Measurements from ENCODE around the gene SOCS7.

SOCS7 gene

GRCh38 chr17:38351412-38352222 is at the start of gene SOCS7:
Gene SOCS7 (plus strand): TSS chr17:38351844. CDS start chr17:38352053, 209 bp downstream.
- peak; percentile 93 for DNase-seq (ENCODE audit: low spot score)

- DNase-seq (ENCODE audit: low spot score): no peak
These were observed 36.1 kb upstream of the SOCS7 start for GRCh38 chr17:38315497-38315896.

DNA sequence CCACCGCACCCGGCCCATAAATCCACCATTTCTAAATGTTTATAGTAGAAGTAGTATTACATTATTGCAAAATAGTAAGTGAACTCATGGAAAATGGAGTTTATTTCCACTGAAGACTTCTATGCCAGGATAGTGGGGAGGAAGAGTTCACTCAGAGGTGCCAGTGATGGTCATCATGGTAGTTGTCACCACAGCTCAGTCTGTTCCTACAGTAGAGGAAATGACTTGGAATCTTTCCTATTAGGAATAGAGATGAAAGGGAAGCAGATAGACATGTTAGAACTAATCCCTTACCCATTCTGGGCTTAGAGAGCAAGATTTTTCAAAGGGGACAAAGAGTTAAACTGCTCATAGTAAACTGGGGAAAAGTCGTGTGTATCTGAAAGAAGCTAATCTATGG is 34.6 kb upstream of the SOCS7 start:
- no peak for DNase-seq (ENCODE audit: low spot score)

- no peak for DNase-seq (ENCODE audit: low spot score)
These were observed 31.2 kb upstream of the SOCS7 start for GRCh38 chr17:38320482-38320881.

DNA sequence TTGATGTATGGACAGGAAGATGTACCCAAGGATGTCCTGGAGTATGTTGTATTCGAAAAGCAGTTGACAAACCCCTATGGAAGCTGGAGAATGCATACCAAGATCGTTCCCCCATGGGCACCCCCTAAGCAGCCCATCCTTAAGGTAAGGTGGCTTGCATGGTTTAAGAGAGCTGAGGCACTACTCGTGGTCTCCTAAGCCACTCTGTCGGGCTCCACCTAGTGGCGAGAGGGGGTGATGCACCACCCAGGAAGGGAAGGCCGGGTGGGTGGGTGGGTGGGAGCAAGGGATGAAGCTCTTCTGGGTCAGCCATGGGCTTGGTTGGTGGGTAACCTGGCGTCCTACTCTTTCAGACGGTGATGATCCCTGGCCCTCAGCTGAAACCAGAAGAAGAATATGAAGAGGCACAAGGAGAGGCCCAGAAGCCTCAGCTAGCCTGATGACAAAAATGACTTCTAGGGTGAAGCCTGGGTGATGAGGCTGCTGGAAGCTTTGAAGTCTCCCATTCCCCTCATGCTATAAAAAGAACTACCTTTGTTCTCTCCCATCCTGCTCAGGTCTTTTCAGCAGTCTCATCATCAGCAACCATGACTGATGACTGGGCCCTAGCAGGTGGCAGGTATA is 29.4 kb upstream of the SOCS7 start:
- peak; percentile 39 for DNase-seq (ENCODE audit: low spot score)

- no peak for DNase-seq (ENCODE audit: low spot score)
These were observed 28.7 kb upstream of the SOCS7 start for GRCh38 chr17:38322897-38323296.

GRCh38 chr17:38324141-38324697 is 27.4 kb upstream of the SOCS7 start:
- DNase-seq (ENCODE audit: low spot score): no peak

- DNase-seq (ENCODE audit: low spot score): no peak
These were observed 26.9 kb upstream of the SOCS7 start for GRCh38 chr17:38324772-38325171.

DNA sequence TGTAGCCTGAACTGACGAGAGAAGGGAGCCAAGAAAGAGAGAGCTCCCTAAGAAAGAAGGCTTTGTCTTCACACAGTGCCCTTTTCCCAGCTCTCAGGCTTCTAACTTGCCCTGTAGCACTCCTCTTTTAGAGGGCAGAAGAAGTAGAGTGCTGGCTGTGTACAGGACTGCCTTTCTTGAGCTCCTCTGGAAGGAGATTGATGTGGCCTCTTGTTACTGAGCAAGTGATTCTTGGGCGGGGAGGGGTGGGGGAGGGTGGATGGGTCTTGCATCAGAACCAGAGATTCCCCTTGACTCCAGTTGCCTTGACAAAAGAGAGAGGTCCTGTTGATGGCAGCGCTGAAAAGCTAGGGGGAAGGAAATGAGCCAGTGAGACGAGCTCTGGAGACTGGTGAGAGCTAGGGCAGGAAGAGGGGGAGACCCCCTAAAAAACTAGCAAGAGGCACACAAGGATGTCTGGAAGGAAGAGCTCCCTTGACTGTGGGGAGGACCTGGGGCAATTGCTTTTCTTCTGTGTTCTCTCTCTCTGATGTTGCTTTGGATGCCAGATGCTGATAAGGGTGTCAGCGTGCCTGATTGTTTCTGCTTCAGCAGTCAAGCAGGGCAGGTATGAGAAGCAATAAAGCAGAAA is 26.3 kb upstream of the SOCS7 start:
- DNase-seq (ENCODE audit: low spot score): no peak

DNA sequence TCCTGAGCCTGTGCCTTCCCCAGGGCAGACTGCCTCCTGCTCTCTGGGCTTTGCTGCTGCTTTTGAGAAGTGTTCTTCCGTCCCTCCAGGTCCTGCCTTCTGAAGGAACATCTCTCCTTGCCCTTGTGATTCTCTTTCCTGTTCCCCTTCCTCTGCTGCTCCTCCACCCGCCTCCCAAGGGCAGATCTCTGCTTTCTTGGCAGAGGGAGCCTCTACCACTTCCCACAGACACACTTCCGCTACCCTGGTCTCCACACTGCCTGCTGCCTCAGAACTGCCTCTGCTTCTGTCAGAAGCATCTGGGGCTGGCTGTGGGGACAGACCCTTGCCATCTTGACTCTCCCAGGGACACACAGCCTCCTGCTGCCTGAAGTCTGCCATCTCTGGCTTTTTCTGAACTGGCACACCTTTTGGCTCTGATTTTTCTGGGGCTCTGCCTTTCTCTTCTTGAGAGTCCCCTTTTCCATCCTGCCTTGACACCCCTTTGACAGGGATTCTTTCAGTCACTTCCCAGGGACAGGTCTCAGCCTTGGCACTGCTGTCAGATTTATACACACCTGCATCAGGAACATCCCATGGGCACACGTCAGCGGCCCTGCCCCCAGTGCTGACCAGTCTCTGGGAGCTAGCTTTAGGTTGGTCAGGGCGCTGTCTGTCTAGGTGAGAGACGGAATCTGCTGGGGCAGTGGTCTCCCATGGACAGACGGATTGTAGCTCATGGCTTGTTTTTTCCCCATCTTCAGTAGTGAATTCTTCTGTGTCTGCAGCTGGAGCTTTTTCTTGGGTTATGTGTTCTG is 24.4 kb upstream of the SOCS7 start:
- no peak for DNase-seq (ENCODE audit: low spot score)

DNA sequence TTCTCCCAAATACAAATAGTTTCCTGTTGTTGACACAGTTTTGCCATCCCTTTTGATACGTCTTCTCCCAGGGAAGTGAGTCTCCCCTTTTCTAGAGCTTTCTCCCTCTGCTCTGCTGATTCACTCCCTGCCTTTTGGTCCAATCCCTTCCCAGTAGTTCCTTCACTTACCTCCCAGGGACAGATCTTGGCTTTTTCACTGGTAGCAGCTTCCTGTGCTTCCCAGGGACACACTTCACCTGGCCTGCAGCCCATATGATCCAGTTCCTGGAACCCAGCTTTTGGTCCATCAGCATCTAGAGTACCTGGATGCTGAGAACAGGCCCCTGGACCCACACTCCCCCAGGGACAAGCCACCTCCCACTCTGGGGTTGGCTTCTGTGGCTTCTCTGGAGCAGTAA is 23.7 kb upstream of the SOCS7 start:
- DNase-seq (ENCODE audit: low spot score): no peak

DNA sequence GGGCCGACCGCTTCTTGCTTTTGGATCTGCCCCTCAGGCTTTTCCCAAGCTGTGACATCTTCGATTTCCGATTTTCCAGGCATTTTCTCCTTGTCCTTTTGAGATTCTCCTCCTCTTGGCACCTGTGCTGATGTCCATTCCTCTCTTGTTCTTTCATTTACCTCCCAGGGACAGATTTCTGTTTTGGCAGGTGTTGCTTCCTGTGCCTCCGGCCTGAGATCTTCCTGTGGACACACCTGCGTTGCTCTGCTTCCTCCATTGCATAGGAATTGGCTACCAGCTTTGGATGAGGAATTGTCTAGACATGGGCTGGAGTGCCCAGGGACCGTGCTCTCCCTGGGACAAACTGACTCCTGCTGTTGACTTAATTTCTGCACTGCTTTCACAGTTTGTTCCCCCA is 23.0 kb upstream of the SOCS7 start:
- no peak for DNase-seq (ENCODE audit: low spot score)

GRCh38 chr17:38329284-38329683 is 22.4 kb upstream of the SOCS7 start:
- no peak for DNase-seq (ENCODE audit: low spot score)

- no peak for DNase-seq (ENCODE audit: low spot score)
These were observed 21.6 kb upstream of the SOCS7 start for GRCh38 chr17:38329808-38330730.

DNA sequence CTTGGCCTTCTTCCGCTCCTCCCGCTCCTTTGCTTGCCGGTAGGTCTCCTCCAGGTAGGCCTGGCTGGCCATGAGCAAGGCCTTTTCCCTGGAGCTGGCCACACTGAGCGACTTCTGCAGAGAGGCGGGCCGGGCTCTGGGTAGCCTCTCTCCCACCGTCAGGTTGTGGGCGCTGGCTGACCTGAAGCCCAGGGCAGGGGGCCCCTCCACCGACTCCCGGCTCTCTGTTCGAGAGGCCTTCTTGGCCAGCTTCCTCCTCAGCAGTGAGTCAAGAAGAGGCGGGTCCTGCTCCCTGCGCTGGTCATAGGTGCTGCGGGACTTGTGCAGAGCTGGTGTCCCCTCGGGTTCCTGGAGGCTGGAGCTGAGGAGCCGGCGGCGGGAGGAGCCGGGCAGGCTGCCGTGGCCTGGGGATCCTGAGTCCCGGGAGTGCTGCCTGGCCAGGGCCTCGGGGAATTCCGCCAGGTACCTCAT is 20.7 kb upstream of the SOCS7 start:
- no peak for DNase-seq (ENCODE audit: low spot score)

DNA sequence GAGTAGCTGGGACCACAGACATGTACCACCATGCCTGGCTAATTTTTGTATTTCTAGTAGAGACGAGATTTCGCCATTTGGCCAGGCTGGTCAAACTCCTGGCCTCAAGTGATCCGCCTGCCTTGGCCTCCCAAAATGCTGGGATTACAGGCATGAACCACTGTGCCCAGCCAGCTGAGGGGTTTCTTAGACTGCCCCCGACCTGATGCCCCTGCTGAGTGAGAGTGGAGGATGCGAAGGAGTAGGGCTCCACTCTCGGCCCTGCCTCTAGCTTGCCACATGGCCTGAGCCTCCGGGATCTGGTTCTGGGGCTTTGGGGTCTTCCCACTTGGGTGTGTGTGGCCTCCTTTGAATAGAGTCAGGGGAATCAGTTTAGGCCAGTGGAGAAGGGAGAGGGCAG is 18.9 kb upstream of the SOCS7 start:
- DNase-seq (ENCODE audit: low spot score): no peak

GRCh38 chr17:38333635-38334295 is 17.9 kb upstream of the SOCS7 start:
- no peak for DNase-seq (ENCODE audit: low spot score)

GRCh38 chr17:38334480-38335364 is 16.9 kb upstream of the SOCS7 start:
- DNase-seq (ENCODE audit: low spot score): no peak

DNA sequence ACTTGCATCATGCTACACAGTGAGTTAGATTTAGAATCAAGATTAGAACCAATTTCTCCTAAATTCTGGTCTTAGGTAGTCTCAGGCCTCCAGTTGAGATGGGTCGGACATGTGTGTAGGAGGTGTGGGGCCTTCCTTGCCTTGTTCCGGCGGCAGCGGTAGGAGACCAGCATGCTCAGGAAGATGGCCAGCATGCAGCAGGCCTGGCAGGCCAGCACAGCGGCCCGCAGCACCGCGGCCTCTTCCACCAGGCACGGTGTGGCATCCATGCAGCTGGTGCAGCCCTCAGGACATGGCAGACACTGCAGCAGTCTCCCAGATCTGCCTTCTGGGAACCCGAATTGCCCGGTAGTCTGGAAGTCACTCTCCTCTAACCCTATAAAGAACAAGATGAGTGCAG is 14.8 kb upstream of the SOCS7 start:
- DNase-seq (ENCODE audit: low spot score): no peak
